ENCODE results near the gene GABRG3. TPM values are rescaled to one million over a fixed set of nuclear protein-coding genes. Genes with fewer than 3 reads are reported as not detected.

The GABRG3 gene
- total and polyA plus RNA-seq, 9 of the 15 experiments (the other 6 are each of a cell fraction or from before 2014, with no cell fraction given), result 4.0 to 15.1 (median 11.2) TPM

DNA sequence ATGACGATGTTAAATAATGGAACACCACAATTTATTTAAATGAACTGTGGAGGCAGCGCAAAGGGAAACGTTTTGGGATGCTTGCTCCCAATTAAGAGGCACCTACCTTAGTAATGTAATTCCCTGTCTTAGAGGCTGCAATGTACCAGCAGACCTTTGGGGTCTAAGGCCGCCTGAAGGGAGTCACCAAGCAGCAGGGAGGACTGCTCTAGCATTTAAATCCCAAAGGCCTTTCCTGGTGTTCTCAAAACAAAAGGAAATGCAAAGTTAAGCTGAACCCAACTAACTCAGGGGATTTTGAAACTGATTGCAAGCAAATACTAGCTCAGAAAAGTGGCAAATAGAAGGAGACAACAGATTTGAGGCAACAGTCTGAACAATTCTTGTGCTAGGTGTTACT, 510.8 kb downstream of the GABRG3 start:
- intact Hi-C loops (cut with micrococcal nuclease), result no loop called here
- no peak overlapping the region for H3K4me2 ChIP-seq (ENCODE audit: insufficient read depth, low read length)
- no peak overlapping the region for H3K27ac ChIP-seq (ENCODE audit: extremely low read depth, low read depth, low read length)
- no peaks in the 10 kb centered on the region for H3K4me1 ChIP-seq (replicated peaks in 1 of 2; ENCODE audit: control insufficient read depth in 2 of 2, insufficient read depth in 2 of 2, low read length in 2 of 2)
- FAIRE-seq, result no peak
- DNase-seq (ENCODE audit: extremely low read depth in 1 of 4, low spot score in 3 of 4), result no peak
- TF ChIP-seq, protein P1, sequence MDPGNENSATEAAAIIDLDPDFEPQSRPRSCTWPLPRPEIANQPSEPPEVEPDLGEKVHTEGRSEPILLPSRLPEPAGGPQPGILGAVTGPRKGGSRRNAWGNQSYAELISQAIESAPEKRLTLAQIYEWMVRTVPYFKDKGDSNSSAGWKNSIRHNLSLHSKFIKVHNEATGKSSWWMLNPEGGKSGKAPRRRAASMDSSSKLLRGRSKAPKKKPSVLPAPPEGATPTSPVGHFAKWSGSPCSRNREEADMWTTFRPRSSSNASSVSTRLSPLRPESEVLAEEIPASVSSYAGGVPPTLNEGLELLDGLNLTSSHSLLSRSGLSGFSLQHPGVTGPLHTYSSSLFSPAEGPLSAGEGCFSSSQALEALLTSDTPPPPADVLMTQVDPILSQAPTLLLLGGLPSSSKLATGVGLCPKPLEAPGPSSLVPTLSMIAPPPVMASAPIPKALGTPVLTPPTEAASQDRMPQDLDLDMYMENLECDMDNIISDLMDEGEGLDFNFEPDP (CRISPR knock-in tag; IDR thresholded peaks at IDR 0.05), result no peak
- no peak for TF ChIP-seq ZFP1 (CRISPR knock-in tag; IDR thresholded peaks at IDR 0.05)
- H3K9me1 ChIP-seq (ENCODE audit: control insufficient read depth, insufficient read depth, low read length), result no peaks in the 10 kb centered on the region
- no peaks in the 10 kb centered on the region for H3K9me3 ChIP-seq (replicated peaks; ENCODE audit: control insufficient read depth, insufficient read depth, low read depth, low read length)
- in situ Hi-C loops (cut with MboI), result no loop called here
- H3K36me3 ChIP-seq (ENCODE audit: control insufficient read depth, insufficient read depth, low read length), result no peaks in the 10 kb centered on the region
- POLR2A ChIA-PET, result interaction anchor here (0.5 kb wide), 1 partner anchor 383 kb away, joined by 3 read pairs; no protein-coding TSS in a partner anchor
- BruUV-seq (replicated peaks), result no TSS peak
- no peak overlapping the region for H3K4me3 ChIP-seq
- no peak for ATAC-seq
- H2AFZ ChIP-seq (ENCODE audit: low read depth, low read length), result no peak overlapping the region
- no peaks in the 10 kb centered on the region for H4K20me1 ChIP-seq (replicated peaks; ENCODE audit: control insufficient read depth, insufficient read depth, low read length)
- H3K27me3 ChIP-seq (ENCODE audit: control insufficient read depth in 2 of 2, insufficient read depth in 2 of 2, low read length in 2 of 2), result no peaks in the 10 kb centered on the region
- H3K9ac ChIP-seq (ENCODE audit: insufficient read depth in 1 of 2, low read depth in 2 of 2, low read length in 2 of 2), result no peak overlapping the region
- no peaks in the 10 kb centered on the region for H3K79me2 ChIP-seq (ENCODE audit: control insufficient read depth, insufficient read depth, low read length)
- 44% methylated on average over 4 of the region's 4 CpGs for WGBS (ENCODE audit: insufficient coverage, low coverage, missing lambda C conversion rate)
- CTCF ChIA-PET (ENCODE audit: low intra/inter-chr PET ratio), result no interaction called here

DNA sequence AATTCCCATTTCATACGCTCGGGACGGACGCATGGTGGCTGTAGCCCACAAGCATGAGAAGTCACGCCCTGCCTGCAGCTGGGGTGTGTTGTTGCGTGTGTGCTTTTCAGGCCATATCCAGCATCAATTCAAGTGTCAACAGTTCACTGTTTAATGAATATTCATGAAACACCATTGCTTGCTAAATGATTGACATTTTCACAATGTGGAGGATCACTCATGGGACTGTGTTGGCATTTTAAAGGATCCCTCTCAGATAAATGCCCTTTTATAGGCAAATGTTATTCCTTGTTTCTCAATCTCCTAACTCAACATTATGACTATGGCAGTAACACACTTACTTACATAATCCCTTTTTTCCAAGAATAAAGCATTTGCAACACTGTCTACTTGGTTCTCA, 511.3 kb downstream of the GABRG3 start:
- no peaks in the 10 kb centered on the region for H3K4me1 ChIP-seq (replicated peaks in 1 of 2; ENCODE audit: control insufficient read depth in 2 of 2, insufficient read depth in 2 of 2, low read length in 2 of 2)
- no peaks in the 10 kb centered on the region for H3K79me2 ChIP-seq (ENCODE audit: control insufficient read depth, insufficient read depth, low read length)
- no peak for ATAC-seq
- H3K4me3 ChIP-seq, result no peak overlapping the region
- FAIRE-seq, result no peak
- intact Hi-C loops (cut with micrococcal nuclease) (no loop called here), in situ Hi-C loops (cut with MboI) (no loop called here)
- no TSS peak for BruUV-seq (replicated peaks)
- no peaks in the 10 kb centered on the region for H3K9me3 ChIP-seq (replicated peaks; ENCODE audit: control insufficient read depth, insufficient read depth, low read depth, low read length)
- ChIA-PET CTCF (ENCODE audit: low intra/inter-chr PET ratio) (no interaction called here), POLR2A (interaction anchor here (0.5 kb wide), 1 partner anchor 383 kb away, joined by 3 read pairs; no protein-coding TSS in a partner anchor)
- no peak for DNase-seq (ENCODE audit: extremely low read depth in 1 of 4, low spot score in 3 of 4)
- 49% methylated on average over 6 of the region's 6 CpGs for WGBS (ENCODE audit: insufficient coverage, low coverage, missing lambda C conversion rate)
- no peaks in the 10 kb centered on the region for H3K36me3 ChIP-seq (ENCODE audit: control insufficient read depth, insufficient read depth, low read length)
- no peak overlapping the region for H3K4me2 ChIP-seq (ENCODE audit: insufficient read depth, low read length)
- no peak overlapping the region for H3K27ac ChIP-seq (ENCODE audit: extremely low read depth, low read depth, low read length)
- H3K9me1 ChIP-seq (ENCODE audit: control insufficient read depth, insufficient read depth, low read length), result no peaks in the 10 kb centered on the region
- no peaks in the 10 kb centered on the region for H3K27me3 ChIP-seq (ENCODE audit: control insufficient read depth in 2 of 2, insufficient read depth in 2 of 2, low read length in 2 of 2)
- H4K20me1 ChIP-seq (replicated peaks; ENCODE audit: control insufficient read depth, insufficient read depth, low read length), result no peaks in the 10 kb centered on the region
- H3K9ac ChIP-seq (ENCODE audit: insufficient read depth in 1 of 2, low read depth in 2 of 2, low read length in 2 of 2), result no peak overlapping the region
- H2AFZ ChIP-seq (ENCODE audit: low read depth, low read length), result no peak overlapping the region
- TF ChIP-seq, protein P2, sequence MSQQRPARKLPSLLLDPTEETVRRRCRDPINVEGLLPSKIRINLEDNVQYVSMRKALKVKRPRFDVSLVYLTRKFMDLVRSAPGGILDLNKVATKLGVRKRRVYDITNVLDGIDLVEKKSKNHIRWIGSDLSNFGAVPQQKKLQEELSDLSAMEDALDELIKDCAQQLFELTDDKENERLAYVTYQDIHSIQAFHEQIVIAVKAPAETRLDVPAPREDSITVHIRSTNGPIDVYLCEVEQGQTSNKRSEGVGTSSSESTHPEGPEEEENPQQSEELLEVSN (IDR thresholded peaks at IDR 0.05; ENCODE audit: borderline replicate concordance in 1 of 2, extremely low read depth in 1 of 2, insufficient read depth in 1 of 2, insufficient read length in 1 of 2, low read depth in 1 of 2, low read length in 1 of 2, poor library complexity in 1 of 2, severe bottlenecking in 1 of 2), result no peak
- TF ChIP-seq ZC3H11A (IDR thresholded peaks at IDR 0.05; ENCODE audit: low read depth, low read length), result no peak
- no peak for TF ChIP-seq MEIS2 (IDR thresholded peaks at IDR 0.05; ENCODE audit: partially characterized antibody)
- no peak for TF ChIP-seq RBM22 (IDR thresholded peaks at IDR 0.05; ENCODE audit: low read depth, low read length, poor library complexity, severe bottlenecking)
- TF ChIP-seq KLF10 (CRISPR knock-in tag; IDR thresholded peaks at IDR 0.05), result no peak
- TF ChIP-seq PHTF2 (CRISPR knock-in tag; IDR thresholded peaks at IDR 0.05), result no peak
- TF ChIP-seq HDAC1 (IDR thresholded peaks at IDR 0.05), result no peak
- TF ChIP-seq ZNF644 (tag; IDR thresholded peaks at IDR 0.05; ENCODE audit: low read depth), result no peak
- TF ChIP-seq, protein P3, sequence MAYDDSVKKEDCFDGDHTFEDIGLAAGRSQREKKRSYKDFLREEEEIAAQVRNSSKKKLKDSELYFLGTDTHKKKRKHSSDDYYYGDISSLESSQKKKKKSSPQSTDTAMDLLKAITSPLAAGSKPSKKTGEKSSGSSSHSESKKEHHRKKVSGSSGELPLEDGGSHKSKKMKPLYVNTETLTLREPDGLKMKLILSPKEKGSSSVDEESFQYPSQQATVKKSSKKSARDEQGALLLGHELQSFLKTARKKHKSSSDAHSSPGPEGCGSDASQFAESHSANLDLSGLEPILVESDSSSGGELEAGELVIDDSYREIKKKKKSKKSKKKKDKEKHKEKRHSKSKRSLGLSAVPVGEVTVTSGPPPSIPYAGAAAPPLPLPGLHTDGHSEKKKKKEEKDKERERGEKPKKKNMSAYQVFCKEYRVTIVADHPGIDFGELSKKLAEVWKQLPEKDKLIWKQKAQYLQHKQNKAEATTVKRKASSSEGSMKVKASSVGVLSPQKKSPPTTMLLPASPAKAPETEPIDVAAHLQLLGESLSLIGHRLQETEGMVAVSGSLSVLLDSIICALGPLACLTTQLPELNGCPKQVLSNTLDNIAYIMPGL (CRISPR knock-in tag; IDR thresholded peaks at IDR 0.05), result no peak
- no peak for TF ChIP-seq SIX5 (IDR thresholded peaks at IDR 0.05; ENCODE audit: borderline replicate concordance in 1 of 2, insufficient read depth in 1 of 2, low read depth in 1 of 2, low read length in 2 of 2)

Data from K562 (cell line).